Calu3 (cell line): ENCODE measurements around the gene ANKDD1A. TPM values are rescaled to one million over a fixed set of nuclear protein-coding genes. Genes with fewer than 3 reads are reported as not detected.

Experiments
- BruUV-seq: library from RNA; stranded (reverse); fragments of 400-500 nt; replicated peaks from 2 replicates; lab custom pipeline; 2021; lab: Mats Ljungman, UMichigan
- CTCF ChIA-PET: fragments of 300-600 bp; sonication (Branson Sonifier 250); formaldehyde crosslinking; loops from one replicate; lab custom pipeline; 2022; ENCODE audit warnings: antibody characterized with exemption; lab: Charles Lee
- DNase-seq: peaks from one replicate; pipeline ENCODE4 v3.0.0; 2022
- H3K27ac Mint-ChIP-seq: one replicate; pipeline ENCODE4 v1.8.0; 2022; ENCODE audit warnings: mixed read lengths; ENCODE audit not compliant: unreplicated experiment
- H3K27me3 Mint-ChIP-seq: one replicate; pipeline ENCODE4 v1.8.0; 2022; ENCODE audit warnings: mixed read lengths; ENCODE audit not compliant: unreplicated experiment
- H3K36me3 Mint-ChIP-seq: one replicate; pipeline ENCODE4 v1.8.0; 2022; ENCODE audit warnings: mild to moderate bottlenecking, moderate library complexity, mixed read lengths; ENCODE audit not compliant: insufficient read depth, unreplicated experiment
- H3K4me1 Mint-ChIP-seq: one replicate; pipeline ENCODE4 v1.8.0; 2022; ENCODE audit warnings: mild to moderate bottlenecking, low read depth, mixed read lengths; ENCODE audit not compliant: unreplicated experiment
- H3K4me3 Mint-ChIP-seq: one replicate; pipeline ENCODE4 v1.8.0; 2022; ENCODE audit warnings: mild to moderate bottlenecking, low read depth, moderate library complexity, mixed read lengths; ENCODE audit not compliant: unreplicated experiment
- H3K9me3 Mint-ChIP-seq: one replicate; pipeline ENCODE4 v1.8.0; 2022; ENCODE audit warnings: low read depth, mixed read lengths; ENCODE audit not compliant: unreplicated experiment
- CTCF ChIP-seq: fragments of 200-600 bp; IDR thresholded peaks from one replicate; pipeline ENCODE4 v1.8.0; 2022; ENCODE audit warnings: antibody characterized with exemption; ENCODE audit not compliant: unreplicated experiment
- intact Hi-C: fragments of 100-400 bp; cut with micrococcal nuclease; formaldehyde crosslinking; loops from one replicate; pipeline ENCODE4 v1.10.0; 2022; ENCODE audit not compliant: unreplicated experiment
- total RNA-seq: library from RNA; stranded (reverse); gene quantifications from 2 replicates; pipeline ENCODE4 v1.2.3, GENCODE V29; 2022

Gene ANKDD1A
- total RNA-seq, 1 experiment from 2014 or later: 0.42 TPM

- CTCF ChIA-PET: no interaction called here
- Mint-ChIP-seq H3K27ac (no peak overlapping the region), H3K9me3 (no peaks in the 10 kb centered on the region), H3K27me3 (peaks cover 11% of the 10 kb centered on the region), H3K4me1 (no peaks in the 10 kb centered on the region), H3K36me3 (peaks cover 4% of the 10 kb centered on the region), H3K4me3 (no peak overlapping the region)
- no peak for DNase-seq
- BruUV-seq: no TSS peak
- intact Hi-C loops: no loop called here
- TF ChIP-seq CTCF: no peak
Observed at GRCh38 chr15:64892847-64893403, 18.8 kb upstream of the ANKDD1A start.

- DNase-seq: peak; percentile 62
- Mint-ChIP-seq H3K27ac (no peak overlapping the region), H3K4me3 (peak overlapping the region; percentile 12), H3K27me3 (peaks cover 11% of the 10 kb centered on the region), H3K36me3 (peaks cover 4% of the 10 kb centered on the region), H3K9me3 (no peaks in the 10 kb centered on the region), H3K4me1 (no peaks in the 10 kb centered on the region)
- CTCF ChIA-PET: interaction anchor here (0.6 kb wide), 1 partner anchor 444 kb away, joined by 5 read pairs; no protein-coding TSS in a partner anchor
- TF ChIP-seq CTCF: no peak
- intact Hi-C loops: no loop called here
- BruUV-seq: no TSS peak
Observed at GRCh38 chr15:64893481-64894394, 18.0 kb upstream of the ANKDD1A start.

GRCh38 chr15:64894395-64895056, 17.2 kb upstream of the ANKDD1A start:
- TF ChIP-seq CTCF: no peak
- Mint-ChIP-seq H3K36me3 (peaks cover 4% of the 10 kb centered on the region), H3K9me3 (no peaks in the 10 kb centered on the region), H3K4me1 (no peaks in the 10 kb centered on the region), H3K4me3 (peak overlapping the region; percentile 12), H3K27me3 (peaks cover 11% of the 10 kb centered on the region), H3K27ac (no peak overlapping the region)
- CTCF ChIA-PET: interaction anchor here (0.6 to 0.8 kb wide), 3 partner anchors 42 to 445 kb away, joined by 3 to 5 read pairs (median 3); no protein-coding TSS in a partner anchor
- no peak for DNase-seq
- intact Hi-C loops: loop anchor here (1.0 kb wide), 1 partner anchor 40 kb away; no protein-coding TSS in a partner anchor
- no TSS peak for BruUV-seq

GRCh38 chr15:64895285-64896065, 16.2 kb upstream of the ANKDD1A start:
- CTCF ChIA-PET: interaction anchor here (0.6 kb wide), 1 partner anchor 175 kb away, joined by 3 read pairs; no protein-coding TSS in a partner anchor
- H3K27ac Mint-ChIP-seq: no peak overlapping the region
- BruUV-seq: no TSS peak

More at GRCh38 chr15:64895285-64896065, 16.2 kb upstream of the ANKDD1A start:
- Mint-ChIP-seq H3K27me3 (peaks cover 11% of the 10 kb centered on the region), H3K4me1 (no peaks in the 10 kb centered on the region), H3K4me3 (no peak overlapping the region), H3K36me3 (peaks cover 4% of the 10 kb centered on the region), H3K9me3 (no peaks in the 10 kb centered on the region)
- no peak for TF ChIP-seq CTCF
- no peak for DNase-seq
- intact Hi-C loops: loop anchor here (1.0 kb wide), 1 partner anchor 39 kb away; no protein-coding TSS in a partner anchor
